Measurements from ENCODE around the gene CDS1.

CDS1 gene

GRCh38 chr4:84673475-84674240 is 90.7 kb downstream of the CDS1 start:
- H3K36me3 ChIP-seq (ENCODE audit: control insufficient read depth, insufficient read depth, low read length), result peaks cover 6% of the 10 kb centered on the region
- H3K4me3 ChIP-seq (ENCODE audit: low read length), result no peak overlapping the region
- H3K27me3 ChIP-seq (ENCODE audit: insufficient read depth, low read length, poor library complexity), result no peaks in the 10 kb centered on the region
- no peak overlapping the region for H3K27ac ChIP-seq (ENCODE audit: low read depth, low read length)
- no peak overlapping the region for H3K4ac ChIP-seq (ENCODE audit: low read depth, low read length)
- H3K4me1 ChIP-seq (ENCODE audit: control insufficient read depth, low read depth, low read length), result no peaks in the 10 kb centered on the region
- H4K8ac ChIP-seq (ENCODE audit: low read depth, low read length), result no peak overlapping the region
- no peak overlapping the region for H4K5ac ChIP-seq (ENCODE audit: low read length)
- no peaks in the 10 kb centered on the region for H3K79me1 ChIP-seq (ENCODE audit: low read length)
- H2BK120ac ChIP-seq (ENCODE audit: low read depth, low read length), result no peak overlapping the region
- H3K79me2 ChIP-seq (ENCODE audit: control insufficient read depth, insufficient read depth, low read length), result no peaks in the 10 kb centered on the region
- no peak overlapping the region for H2BK5ac ChIP-seq (ENCODE audit: low read length)
- H3K18ac ChIP-seq (ENCODE audit: low read length), result no peak overlapping the region
- no peak overlapping the region for H3K4me2 ChIP-seq (ENCODE audit: low read length)
- H2AK5ac ChIP-seq (ENCODE audit: low read length), result no peak overlapping the region
- H3K56ac ChIP-seq (ENCODE audit: low read length), result no peak overlapping the region
- DNase-seq, result no peak
- no peak overlapping the region for H3K23ac ChIP-seq (ENCODE audit: low read length)
- H3K9ac ChIP-seq (ENCODE audit: low read length), result no peak overlapping the region
- no CpG with 5 or more reads among the region's 1 CpG for WGBS (ENCODE audit: extremely low coverage, insufficient coverage, low lambda C conversion rate)
- H2BK15ac ChIP-seq (replicated peaks; ENCODE audit: low read depth), result no peak overlapping the region

- Histone ChIP-seq H4K5ac (ENCODE audit: low read length) (no peak overlapping the region), H3K27me3 (ENCODE audit: insufficient read depth, low read length, poor library complexity) (no peaks in the 10 kb centered on the region), H3K4me2 (ENCODE audit: low read length) (no peak overlapping the region), H3K4ac (ENCODE audit: low read depth, low read length) (no peak overlapping the region), H3K27ac (ENCODE audit: low read depth, low read length) (no peak overlapping the region), H3K36me3 (ENCODE audit: control insufficient read depth, insufficient read depth, low read length) (peaks cover 6% of the 10 kb centered on the region), H2BK15ac (replicated peaks; ENCODE audit: low read depth) (no peak overlapping the region), H3K79me1 (ENCODE audit: low read length) (no peaks in the 10 kb centered on the region), H3K79me2 (ENCODE audit: control insufficient read depth, insufficient read depth, low read length) (no peaks in the 10 kb centered on the region), H2AK5ac (ENCODE audit: low read length) (no peak overlapping the region), H3K9ac (ENCODE audit: low read length) (no peak overlapping the region), H3K18ac (ENCODE audit: low read length) (no peak overlapping the region), H3K56ac (ENCODE audit: low read length) (no peak overlapping the region), H3K4me1 (ENCODE audit: control insufficient read depth, low read depth, low read length) (no peaks in the 10 kb centered on the region), H4K8ac (ENCODE audit: low read depth, low read length) (no peak overlapping the region), H2BK120ac (ENCODE audit: low read depth, low read length) (no peak overlapping the region), H2BK5ac (ENCODE audit: low read length) (no peak overlapping the region), H3K23ac (ENCODE audit: low read length) (no peak overlapping the region), H3K4me3 (ENCODE audit: low read length) (no peak overlapping the region)
- DNase-seq, result peak; percentile 59
- no CpG with 5 or more reads among the region's 9 CpGs for WGBS (ENCODE audit: extremely low coverage, insufficient coverage, low lambda C conversion rate)
These were observed 94.2 kb downstream of the CDS1 start for GRCh38 chr4:84677093-84677492.

- H2BK5ac ChIP-seq (ENCODE audit: low read length), result no peak overlapping the region
- H2AK5ac ChIP-seq (ENCODE audit: low read length), result no peak overlapping the region
- peaks cover 7% of the 10 kb centered on the region for H3K36me3 ChIP-seq (ENCODE audit: control insufficient read depth, insufficient read depth, low read length)
- no peak overlapping the region for H3K4me2 ChIP-seq (ENCODE audit: low read length)
- H3K9ac ChIP-seq (ENCODE audit: low read length), result no peak overlapping the region
- H3K27ac ChIP-seq (ENCODE audit: low read depth, low read length), result no peak overlapping the region
- no peak overlapping the region for H3K4me3 ChIP-seq (ENCODE audit: low read length)
- H3K23ac ChIP-seq (ENCODE audit: low read length), result no peak overlapping the region
- H2BK15ac ChIP-seq (replicated peaks; ENCODE audit: low read depth), result no peak overlapping the region
- no peaks in the 10 kb centered on the region for H3K79me1 ChIP-seq (ENCODE audit: low read length)
- no peak overlapping the region for H4K8ac ChIP-seq (ENCODE audit: low read depth, low read length)
- no peaks in the 10 kb centered on the region for H3K4me1 ChIP-seq (ENCODE audit: control insufficient read depth, low read depth, low read length)
- no peak overlapping the region for H3K4ac ChIP-seq (ENCODE audit: low read depth, low read length)
- no peak overlapping the region for H3K18ac ChIP-seq (ENCODE audit: low read length)
- H3K79me2 ChIP-seq (ENCODE audit: control insufficient read depth, insufficient read depth, low read length), result no peaks in the 10 kb centered on the region
- no peak overlapping the region for H2BK120ac ChIP-seq (ENCODE audit: low read depth, low read length)
- H3K56ac ChIP-seq (ENCODE audit: low read length), result no peak overlapping the region
- H3K27me3 ChIP-seq (ENCODE audit: insufficient read depth, low read length, poor library complexity), result no peaks in the 10 kb centered on the region
- H4K5ac ChIP-seq (ENCODE audit: low read length), result no peak overlapping the region
- DNase-seq, result no peak
- no CpG with 5 or more reads among the region's 5 CpGs for WGBS (ENCODE audit: extremely low coverage, insufficient coverage, low lambda C conversion rate)
These were observed 95.1 kb downstream of the CDS1 start for GRCh38 chr4:84677995-84678394.

- Histone ChIP-seq H3K27ac (ENCODE audit: low read depth, low read length) (no peak overlapping the region), H3K4me1 (ENCODE audit: control insufficient read depth, low read depth, low read length) (no peaks in the 10 kb centered on the region), H2BK120ac (ENCODE audit: low read depth, low read length) (no peak overlapping the region), H3K79me1 (ENCODE audit: low read length) (no peaks in the 10 kb centered on the region), H4K5ac (ENCODE audit: low read length) (no peak overlapping the region), H3K4ac (ENCODE audit: low read depth, low read length) (no peak overlapping the region), H2AK5ac (ENCODE audit: low read length) (no peak overlapping the region), H2BK5ac (ENCODE audit: low read length) (no peak overlapping the region), H3K36me3 (ENCODE audit: control insufficient read depth, insufficient read depth, low read length) (peaks cover 13% of the 10 kb centered on the region), H3K4me3 (ENCODE audit: low read length) (no peak overlapping the region), H2BK15ac (replicated peaks; ENCODE audit: low read depth) (no peak overlapping the region), H3K56ac (ENCODE audit: low read length) (peak overlapping the region; percentile 10), H3K4me2 (ENCODE audit: low read length) (no peak overlapping the region), H3K9ac (ENCODE audit: low read length) (no peak overlapping the region), H3K18ac (ENCODE audit: low read length) (no peak overlapping the region), H3K23ac (ENCODE audit: low read length) (no peak overlapping the region), H3K27me3 (ENCODE audit: insufficient read depth, low read length, poor library complexity) (no peaks in the 10 kb centered on the region), H4K8ac (ENCODE audit: low read depth, low read length) (no peak overlapping the region), H3K79me2 (ENCODE audit: control insufficient read depth, insufficient read depth, low read length) (no peaks in the 10 kb centered on the region)
- peak; percentile 16 for DNase-seq
- no CpG with 5 or more reads among the region's 14 CpGs for WGBS (ENCODE audit: extremely low coverage, insufficient coverage, low lambda C conversion rate)
These were observed 96.2 kb downstream of the CDS1 start for GRCh38 chr4:84678976-84679744.

- Histone ChIP-seq H2BK15ac (replicated peaks; ENCODE audit: low read depth) (no peak overlapping the region), H3K27ac (ENCODE audit: low read depth, low read length) (no peak overlapping the region), H3K18ac (ENCODE audit: low read length) (no peak overlapping the region), H3K4me3 (ENCODE audit: low read length) (no peak overlapping the region), H4K8ac (ENCODE audit: low read depth, low read length) (no peak overlapping the region), H3K4me2 (ENCODE audit: low read length) (no peak overlapping the region), H3K56ac (ENCODE audit: low read length) (no peak overlapping the region), H3K79me2 (ENCODE audit: control insufficient read depth, insufficient read depth, low read length) (no peaks in the 10 kb centered on the region), H2AK5ac (ENCODE audit: low read length) (no peak overlapping the region), H3K4ac (ENCODE audit: low read depth, low read length) (no peak overlapping the region), H2BK5ac (ENCODE audit: low read length) (no peak overlapping the region), H3K9ac (ENCODE audit: low read length) (no peak overlapping the region), H3K4me1 (ENCODE audit: control insufficient read depth, low read depth, low read length) (no peaks in the 10 kb centered on the region), H3K27me3 (ENCODE audit: insufficient read depth, low read length, poor library complexity) (no peaks in the 10 kb centered on the region), H3K36me3 (ENCODE audit: control insufficient read depth, insufficient read depth, low read length) (peaks cover 12% of the 10 kb centered on the region), H3K79me1 (ENCODE audit: low read length) (no peaks in the 10 kb centered on the region), H2BK120ac (ENCODE audit: low read depth, low read length) (no peak overlapping the region), H3K23ac (ENCODE audit: low read length) (no peak overlapping the region), H4K5ac (ENCODE audit: low read length) (no peak overlapping the region)
- DNase-seq, result no peak
- no CpG with 5 or more reads among the region's 4 CpGs for WGBS (ENCODE audit: extremely low coverage, insufficient coverage, low lambda C conversion rate)
These were observed 98.0 kb downstream of the CDS1 start for GRCh38 chr4:84680956-84681355.
